ENCODE measurements around the gene SYT15. TPM values are rescaled to one million over a fixed set of nuclear protein-coding genes. Genes with fewer than 3 reads are reported as not detected.
A peak's percentile ranks its signal among the peaks of the same experiment; 100 is the strongest.

The SYT15 gene
- total RNA-seq, 2 experiments from 2014 or later = 0.51 to 0.71 TPM

- Mint-ChIP-seq H3K27me3 (peaks cover 1% of the 10 kb centered on the region), H3K36me3 (no peaks in the 10 kb centered on the region), H3K4me1 (ENCODE audit: low read depth) (no peaks in the 10 kb centered on the region), H3K27ac (no peak overlapping the region), H3K4me3 (no peak overlapping the region), H3K9me3 (no peaks in the 10 kb centered on the region)
- no peak for DNase-seq
- POLR2A ChIA-PET = no interaction called here
- CTCF ChIA-PET = no interaction called here
- intact Hi-C loops (cut with micrococcal nuclease) = no loop called here
Measured at GRCh38 chr10:46548498-46549090, 30.3 kb upstream of the SYT15 start.

GRCh38 chr10:46549171-46550075 lies 29.5 kb upstream of the SYT15 start:
- Mint-ChIP-seq H3K27me3 (peaks cover 1% of the 10 kb centered on the region), H3K27ac (no peak overlapping the region), H3K36me3 (no peaks in the 10 kb centered on the region), H3K9me3 (no peaks in the 10 kb centered on the region), H3K4me3 (no peak overlapping the region), H3K4me1 (ENCODE audit: low read depth) (no peaks in the 10 kb centered on the region)
- ChIA-PET POLR2A (no interaction called here), CTCF (no interaction called here)
- intact Hi-C loops (cut with micrococcal nuclease) = no loop called here
- DNase-seq = no peak

- Mint-ChIP-seq H3K4me3 (no peak overlapping the region), H3K27ac (no peak overlapping the region), H3K27me3 (peaks cover 1% of the 10 kb centered on the region), H3K4me1 (ENCODE audit: low read depth) (no peaks in the 10 kb centered on the region), H3K36me3 (no peaks in the 10 kb centered on the region), H3K9me3 (no peaks in the 10 kb centered on the region)
- ChIA-PET CTCF (no interaction called here), POLR2A (no interaction called here)
- intact Hi-C loops (cut with micrococcal nuclease) = no loop called here
- no peak for DNase-seq
Measured at GRCh38 chr10:46550076-46550790, 28.7 kb upstream of the SYT15 start.

GRCh38 chr10:46550795-46551700 lies 27.9 kb upstream of the SYT15 start:
- POLR2A ChIA-PET = no interaction called here
- Mint-ChIP-seq H3K4me3 (no peak overlapping the region), H3K9me3 (no peaks in the 10 kb centered on the region), H3K36me3 (no peaks in the 10 kb centered on the region), H3K27ac (no peak overlapping the region), H3K27me3 (peaks cover 5% of the 10 kb centered on the region), H3K4me1 (ENCODE audit: low read depth) (peaks cover 2% of the 10 kb centered on the region)
- DNase-seq = no peak
- CTCF ChIA-PET = no interaction called here
- intact Hi-C loops (cut with micrococcal nuclease) = no loop called here

- intact Hi-C loops (cut with micrococcal nuclease) = no loop called here
- Mint-ChIP-seq H3K27ac (no peak overlapping the region), H3K27me3 (peaks cover 6% of the 10 kb centered on the region), H3K36me3 (no peaks in the 10 kb centered on the region), H3K4me1 (ENCODE audit: low read depth) (peaks cover 4% of the 10 kb centered on the region), H3K4me3 (no peak overlapping the region), H3K9me3 (no peaks in the 10 kb centered on the region)
- ChIA-PET CTCF (no interaction called here), POLR2A (no interaction called here)
- DNase-seq = no peak
Measured at GRCh38 chr10:46551701-46552525, 27.0 kb upstream of the SYT15 start.

- H3K27me3 Mint-ChIP-seq = peaks cover 6% of the 10 kb centered on the region
- peaks cover 7% of the 10 kb centered on the region for H3K4me1 Mint-ChIP-seq (ENCODE audit: low read depth)
- H3K4me3 Mint-ChIP-seq = no peak overlapping the region
- H3K27ac Mint-ChIP-seq = no peak overlapping the region
- H3K36me3 Mint-ChIP-seq = no peaks in the 10 kb centered on the region
- DNase-seq = no peak
- no peaks in the 10 kb centered on the region for H3K9me3 Mint-ChIP-seq
- intact Hi-C loops (cut with micrococcal nuclease) = no loop called here
- CTCF ChIA-PET = no interaction called here
- POLR2A ChIA-PET = no interaction called here
Measured at GRCh38 chr10:46552526-46553237, 26.2 kb upstream of the SYT15 start.

- CTCF ChIA-PET = no interaction called here
- POLR2A ChIA-PET = no interaction called here
- no peaks in the 10 kb centered on the region for H3K9me3 Mint-ChIP-seq
- no peaks in the 10 kb centered on the region for H3K36me3 Mint-ChIP-seq
- intact Hi-C loops (cut with micrococcal nuclease) = no loop called here
- H3K4me3 Mint-ChIP-seq = no peak overlapping the region
- no peak overlapping the region for H3K27ac Mint-ChIP-seq
- peak; percentile 11 for DNase-seq
- peaks cover 7% of the 10 kb centered on the region for H3K4me1 Mint-ChIP-seq (ENCODE audit: low read depth)
- H3K27me3 Mint-ChIP-seq = peaks cover 6% of the 10 kb centered on the region
Measured at GRCh38 chr10:46553238-46554049, 25.5 kb upstream of the SYT15 start.

- ChIA-PET CTCF (no interaction called here), POLR2A (no interaction called here)
- Mint-ChIP-seq H3K36me3 (no peaks in the 10 kb centered on the region), H3K4me3 (no peak overlapping the region), H3K27ac (no peak overlapping the region), H3K4me1 (ENCODE audit: low read depth) (peaks cover 7% of the 10 kb centered on the region), H3K27me3 (peaks cover 6% of the 10 kb centered on the region), H3K9me3 (no peaks in the 10 kb centered on the region)
- intact Hi-C loops (cut with micrococcal nuclease) = no loop called here
- DNase-seq = no peak
Measured at GRCh38 chr10:46554166-46554781, 24.7 kb upstream of the SYT15 start.

- ChIA-PET CTCF (no interaction called here), POLR2A (no interaction called here)
- Mint-ChIP-seq H3K9me3 (no peaks in the 10 kb centered on the region), H3K4me1 (ENCODE audit: low read depth) (peaks cover 7% of the 10 kb centered on the region), H3K27me3 (peaks cover 6% of the 10 kb centered on the region), H3K4me3 (no peak overlapping the region), H3K36me3 (no peaks in the 10 kb centered on the region), H3K27ac (no peak overlapping the region)
- DNase-seq = no peak
- intact Hi-C loops (cut with micrococcal nuclease) = no loop called here
Measured at GRCh38 chr10:46555366-46555712, 23.6 kb upstream of the SYT15 start.

GRCh38 chr10:46555713-46556514 lies 23.0 kb upstream of the SYT15 start:
- H3K27ac Mint-ChIP-seq = no peak overlapping the region
- CTCF ChIA-PET = no interaction called here
- POLR2A ChIA-PET = no interaction called here
- peak overlapping the region; percentile 14 for H3K4me3 Mint-ChIP-seq
- no peaks in the 10 kb centered on the region for H3K36me3 Mint-ChIP-seq
- H3K27me3 Mint-ChIP-seq = peaks cover 6% of the 10 kb centered on the region
- DNase-seq = peak; percentile 9
- intact Hi-C loops (cut with micrococcal nuclease) = no loop called here
- peaks cover 7% of the 10 kb centered on the region for H3K4me1 Mint-ChIP-seq (ENCODE audit: low read depth)
- H3K9me3 Mint-ChIP-seq = no peaks in the 10 kb centered on the region

Data from activated CD4-positive, alpha-beta memory T cell treated with anti-CD3 and anti-CD28 coated beads for 36 hours (primary cell).